C4-2B (cell line): ENCODE results near the gene OGA.

Experiments
- CTCF ChIP-seq: fragments of 450-650 bp; conservative IDR thresholded peaks from 2 replicates; pipeline ENCODE4 v1.5.1; 2017; ENCODE audit warnings: mild to moderate bottlenecking
- ZFX ChIP-seq: fragments of 450-650 bp; IDR thresholded peaks from 2 replicates; pipeline ENCODE4 v1.6.1; 2017

GRCh38 chr10:101766753-101767599, 51.3 kb downstream of the OGA start:
- TF ChIP-seq CTCF (no peak), ZFX (no peak)
